HG03196 (cell line): ENCODE results near the gene BCAM.
"Not testable (repeated sequence)": the region's sequence is repeated elsewhere in the genome, so short reads cannot be mapped to it uniquely, and the experiment has no call there.

Source experiments
- ATAC-seq: cut with Tn5 transposase; IDR thresholded peaks from one replicate; pipeline ENCODE4 v1.9.1; 2021; ENCODE audit not compliant: unreplicated experiment

Gene BCAM

DNA sequence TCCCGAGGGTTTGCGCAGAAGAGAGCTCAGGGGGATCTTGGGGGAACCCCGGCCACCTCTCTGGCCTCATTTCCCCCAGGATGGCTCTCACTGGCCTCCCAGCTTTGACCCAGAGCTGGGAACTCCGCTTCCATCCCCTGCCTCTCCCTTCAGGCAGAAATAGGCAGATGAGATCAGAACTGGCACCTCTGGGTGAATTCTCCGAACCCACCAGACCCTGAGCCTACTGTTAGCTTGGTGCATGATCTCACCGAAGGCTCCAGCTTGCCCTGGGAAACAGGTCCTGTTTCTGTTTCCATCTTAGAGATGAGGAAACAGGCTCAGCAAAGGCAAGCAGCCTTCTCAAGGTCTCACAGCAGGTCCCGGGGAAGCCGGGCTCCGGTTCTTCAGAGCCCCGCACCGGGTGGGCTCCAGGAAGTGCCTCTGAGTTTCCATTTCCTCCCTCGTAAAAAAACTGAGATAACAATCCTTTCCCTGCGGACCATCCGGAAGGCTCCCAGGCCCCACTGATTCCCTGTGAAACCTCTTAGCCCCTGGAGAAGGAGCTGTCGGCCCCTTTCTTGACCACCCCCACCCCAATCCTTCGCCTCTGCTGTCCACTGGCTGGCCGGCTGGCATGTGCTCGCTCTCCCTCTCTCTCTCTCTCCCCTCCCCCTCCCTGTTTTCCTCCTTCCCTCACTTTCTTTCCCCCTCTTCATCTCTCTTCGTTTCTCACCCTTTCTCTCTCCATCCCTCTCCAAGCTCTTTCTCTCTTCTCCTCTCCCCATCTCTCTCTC lies 39.3 kb downstream of the BCAM start:
- no peak for ATAC-seq

- no peak for ATAC-seq
Observed at GRCh38 chr19:44848812-44849447, 40.0 kb downstream of the BCAM start.

GRCh38 chr19:44850641-44851109 lies 41.8 kb downstream of the BCAM start:
- no peak for ATAC-seq

GRCh38 chr19:44851427-44851826 lies 42.5 kb downstream of the BCAM start:
- ATAC-seq = no peak

- no peak for ATAC-seq
Observed at GRCh38 chr19:44855606-44856005, 46.7 kb downstream of the BCAM start.

DNA sequence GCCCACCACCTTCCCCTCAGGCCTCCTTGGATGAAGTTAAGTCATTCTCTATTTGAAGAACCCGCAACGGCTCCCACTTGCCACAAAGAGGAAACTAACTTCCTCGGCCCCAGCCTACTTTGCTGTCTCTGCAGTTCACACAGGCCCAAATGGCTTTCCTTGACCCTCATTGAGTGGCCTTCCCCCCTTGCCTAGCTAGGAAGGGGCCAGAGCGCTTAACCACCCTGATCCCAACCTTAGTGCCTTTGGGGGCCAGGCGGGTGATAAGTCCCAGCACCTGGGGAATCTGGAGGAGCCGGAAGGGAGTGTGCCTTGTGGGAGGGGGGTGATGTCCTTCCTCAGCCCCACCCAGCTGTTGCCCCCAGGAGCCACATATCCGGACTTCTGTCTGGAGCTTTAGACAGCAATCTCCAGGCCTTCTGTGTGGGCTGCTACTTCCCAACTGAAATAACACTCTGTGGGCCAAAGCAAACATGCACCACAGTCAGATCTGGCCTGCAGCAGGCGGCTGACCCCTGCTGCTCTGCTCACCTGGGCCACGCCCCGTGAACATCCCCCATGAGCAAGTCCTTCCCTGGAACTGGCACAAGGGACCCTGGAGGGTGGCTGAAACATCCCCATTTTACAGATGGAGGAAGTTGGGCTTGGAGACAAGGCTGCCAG lies 47.6 kb downstream of the BCAM start:
- no peak for ATAC-seq

DNA sequence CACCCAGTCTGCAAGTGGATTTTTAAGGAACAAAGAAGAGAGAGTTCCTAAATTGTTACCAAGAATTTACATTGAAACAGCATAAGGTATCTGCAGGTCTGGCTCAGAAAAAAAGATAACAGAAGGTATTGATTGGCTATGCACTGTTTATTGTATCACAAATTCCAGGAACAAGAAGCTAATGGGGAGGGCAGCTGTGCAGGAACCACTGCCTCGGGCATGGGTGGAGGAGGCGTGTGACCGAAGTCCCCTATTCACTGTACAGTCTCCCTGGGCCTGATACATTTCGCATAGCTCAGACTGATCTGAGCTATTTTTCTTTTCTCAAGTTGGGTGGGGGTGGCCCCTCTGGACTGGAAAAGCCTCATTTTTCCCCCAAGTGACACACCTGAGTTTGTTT lies 48.9 kb downstream of the BCAM start:
- no peak for ATAC-seq

DNA sequence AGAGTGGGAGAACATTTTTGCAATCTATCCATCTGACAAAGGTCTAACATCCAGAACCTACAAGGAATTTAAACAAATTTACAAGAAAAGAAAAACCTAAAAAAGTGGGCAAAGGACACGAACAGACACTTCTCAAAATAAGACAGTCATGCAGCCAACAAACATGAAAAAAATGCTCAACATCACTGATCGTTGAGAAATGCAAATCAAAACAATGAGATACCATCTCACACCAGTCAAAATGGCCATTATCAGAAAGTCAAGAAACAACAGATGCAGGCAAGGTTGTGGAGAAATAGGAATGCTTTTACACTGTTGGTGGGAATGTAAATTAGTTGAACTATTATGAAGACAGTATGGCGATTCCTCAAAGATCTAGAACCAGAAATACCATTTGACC lies 52.7 kb downstream of the BCAM start:
- not testable (repeated sequence) for ATAC-seq

GRCh38 chr19:44863990-44864389 lies 55.1 kb downstream of the BCAM start:
- ATAC-seq = no peak

DNA sequence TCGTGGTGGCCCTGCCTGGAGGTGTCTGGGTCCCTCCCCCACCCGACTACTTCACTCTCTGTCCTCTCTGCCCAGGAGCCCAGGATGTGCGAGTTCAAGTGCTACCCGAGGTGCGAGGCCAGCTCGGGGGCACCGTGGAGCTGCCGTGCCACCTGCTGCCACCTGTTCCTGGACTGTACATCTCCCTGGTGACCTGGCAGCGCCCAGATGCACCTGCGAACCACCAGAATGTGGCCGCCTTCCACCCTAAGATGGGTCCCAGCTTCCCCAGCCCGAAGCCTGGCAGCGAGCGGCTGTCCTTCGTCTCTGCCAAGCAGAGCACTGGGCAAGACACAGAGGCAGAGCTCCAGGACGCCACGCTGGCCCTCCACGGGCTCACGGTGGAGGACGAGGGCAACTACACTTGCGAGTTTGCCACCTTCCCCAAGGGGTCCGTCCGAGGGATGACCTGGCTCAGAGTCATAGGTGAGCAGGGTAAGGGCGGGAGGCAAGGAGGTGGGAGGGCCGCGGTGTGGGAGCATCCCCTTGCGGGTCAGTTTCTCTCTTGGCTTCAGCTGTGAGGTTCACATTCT lies 56.4 kb downstream of the BCAM start:
- no peak for ATAC-seq

GRCh38 chr19:44866664-44867063 lies 57.8 kb downstream of the BCAM start:
- no peak for ATAC-seq

GRCh38 chr19:44867578-44867977 lies 58.7 kb downstream of the BCAM start:
- ATAC-seq = no peak

GRCh38 chr19:44869733-44870470 lies 61.0 kb downstream of the BCAM start:
- no peak for ATAC-seq
